ENCODE measurements around the gene ARMS2.

ARMS2 gene

GRCh38 chr10:122454071-122454470, 382 bp upstream of the ARMS2 start:
- no peak for DNase-seq

DNA sequence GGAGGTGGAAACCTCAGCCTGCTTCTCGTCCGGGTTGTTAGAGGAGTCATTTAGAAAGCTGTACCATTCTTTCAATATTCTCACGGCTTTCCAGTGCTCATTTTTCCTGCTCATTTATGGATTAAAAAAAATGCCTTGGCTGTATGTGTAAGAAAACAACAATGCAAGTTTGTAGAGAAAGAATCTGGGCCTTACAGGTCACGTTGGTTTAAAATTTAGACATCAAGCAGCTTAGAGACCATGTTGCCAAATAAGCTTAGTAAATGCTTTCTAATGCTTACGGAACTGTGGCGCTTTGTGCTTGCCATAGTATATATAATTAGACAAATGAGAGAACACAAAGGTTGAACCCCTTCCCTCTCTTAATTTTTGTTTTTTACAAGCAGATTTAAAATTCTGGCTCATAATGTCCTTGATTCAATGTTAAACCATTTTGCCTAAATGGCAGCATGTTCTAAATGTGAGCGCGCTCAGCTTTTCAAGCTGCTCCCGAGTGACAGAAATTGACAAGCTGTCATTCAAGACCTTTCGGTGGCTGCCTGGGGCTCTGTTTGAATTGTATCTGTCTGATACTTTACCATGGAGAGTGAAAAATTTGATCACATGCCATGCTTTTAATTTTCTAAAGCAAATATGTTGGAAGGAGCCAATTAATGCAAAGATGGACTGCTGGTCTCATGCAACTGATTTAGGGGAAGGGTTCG, 1.1 kb downstream of the ARMS2 start:
- DNase-seq: no peak

DNA sequence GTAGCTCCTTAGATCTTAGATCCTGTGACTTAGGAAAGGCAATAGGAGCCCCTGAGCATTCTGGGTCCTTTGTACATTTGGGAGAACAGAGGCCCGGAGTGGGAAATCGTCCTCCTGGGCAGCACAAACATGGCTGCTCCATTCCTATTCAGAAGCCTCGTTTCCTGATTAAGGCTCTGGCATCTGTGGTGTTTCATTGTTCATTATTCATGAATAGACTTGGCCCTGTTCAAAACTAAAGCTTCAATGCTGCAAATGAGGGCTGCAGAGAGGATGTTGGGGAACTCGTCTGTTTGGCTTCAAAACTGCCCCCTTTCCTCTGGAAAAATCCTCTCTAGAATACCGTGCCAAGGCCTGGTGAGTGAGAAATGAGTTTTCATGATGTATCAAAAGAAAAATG, 3.5 kb downstream of the ARMS2 start:
- no peak for DNase-seq

DNA sequence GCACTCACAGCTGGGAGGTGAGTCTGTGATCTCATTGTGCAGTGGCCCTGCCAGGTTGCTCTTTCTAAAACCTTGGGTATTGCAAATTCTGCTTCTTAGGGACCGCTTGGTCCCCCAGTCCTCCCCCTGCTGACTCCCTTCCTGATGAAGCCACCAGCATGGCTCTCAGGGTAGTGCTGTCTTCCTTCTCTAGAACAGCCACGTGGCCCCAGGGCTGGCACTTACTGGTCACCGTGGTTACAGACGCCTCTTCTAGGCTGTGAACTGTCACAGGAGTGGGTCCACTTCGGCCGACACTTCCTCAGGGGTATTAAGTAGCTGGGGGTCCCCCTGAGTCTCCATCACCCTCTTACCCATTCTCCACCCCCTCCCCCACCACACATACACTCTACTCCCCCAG, 4.2 kb downstream of the ARMS2 start:
- DNase-seq: no peak

DNA sequence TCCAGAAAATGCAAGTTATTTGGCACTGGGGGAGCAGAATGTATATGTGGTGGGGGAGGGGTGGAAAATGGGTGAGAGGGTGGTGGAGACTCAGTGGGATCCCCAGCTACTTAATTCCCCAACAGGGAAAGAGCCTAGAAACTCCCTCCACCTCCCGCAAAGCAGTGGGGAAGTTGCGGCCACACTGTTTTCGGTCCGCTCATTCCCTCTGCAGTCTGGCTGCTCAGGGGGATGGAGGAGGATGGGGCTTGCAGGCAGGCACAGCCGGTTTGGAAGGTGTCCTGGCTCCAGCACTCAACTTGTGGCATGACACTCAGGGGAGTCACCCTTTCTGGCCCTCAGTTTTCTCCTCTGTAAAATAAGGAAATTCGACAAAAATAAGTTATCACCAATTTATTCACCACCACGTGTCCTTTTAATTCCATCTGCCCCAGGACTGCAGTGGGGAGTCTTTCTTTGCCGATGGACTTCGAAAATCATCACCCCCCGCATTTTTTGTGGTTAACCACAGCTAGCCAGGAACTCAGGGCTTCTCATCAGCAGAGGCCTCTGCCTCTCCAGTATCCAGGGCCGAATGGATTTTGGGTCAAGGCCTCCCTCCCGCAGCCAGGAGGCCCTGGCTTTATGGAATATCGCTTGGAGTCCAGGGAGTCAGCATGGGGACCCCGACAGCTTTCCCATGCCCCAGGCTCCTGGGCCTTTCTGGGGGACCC, 5.3 kb downstream of the ARMS2 start:
- no peak for DNase-seq

DNA sequence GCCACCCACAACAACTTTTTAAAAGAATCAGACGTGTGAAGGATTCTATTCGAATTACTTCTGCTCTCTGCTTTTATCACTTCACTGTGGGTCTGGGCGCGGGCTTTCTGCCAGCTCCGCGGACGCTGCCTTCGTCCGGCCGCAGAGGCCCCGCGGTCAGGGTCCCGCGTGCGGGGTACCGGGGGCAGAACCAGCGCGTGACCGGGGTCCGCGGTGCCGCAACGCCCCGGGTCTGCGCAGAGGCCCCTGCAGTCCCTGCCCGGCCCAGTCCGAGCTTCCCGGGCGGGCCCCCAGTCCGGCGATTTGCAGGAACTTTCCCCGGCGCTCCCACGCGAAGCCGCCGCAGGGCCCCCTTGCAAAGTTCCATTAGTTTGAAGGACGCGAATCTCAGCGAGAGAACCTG, 6.4 kb downstream of the ARMS2 start:
- no peak for DNase-seq

DNA sequence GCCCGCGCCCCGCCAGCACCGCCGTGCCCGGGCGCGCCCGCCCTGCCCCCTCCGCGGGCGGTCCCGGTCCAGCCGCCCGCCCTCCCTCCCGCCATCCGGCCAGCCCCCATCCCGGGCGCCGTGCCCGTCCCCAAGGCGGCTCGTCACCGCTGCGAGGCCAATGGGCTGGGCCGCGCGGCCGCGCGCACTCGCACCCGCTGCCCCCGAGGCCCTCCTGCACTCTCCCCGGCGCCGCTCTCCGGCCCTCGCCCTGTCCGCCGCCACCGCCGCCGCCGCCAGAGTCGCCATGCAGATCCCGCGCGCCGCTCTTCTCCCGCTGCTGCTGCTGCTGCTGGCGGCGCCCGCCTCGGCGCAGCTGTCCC, 6.9 kb downstream of the ARMS2 start, which contains the start of gene HTRA1:
HTRA1 (plus strand) TSS at position 187 of the 362 bp plus-strand sequence; CDS start at position 287, 100 bp downstream.
- no peak for DNase-seq

GRCh38 chr10:122461729-122462532, 7.5 kb downstream of the ARMS2 start:
- no peak for DNase-seq

DNA sequence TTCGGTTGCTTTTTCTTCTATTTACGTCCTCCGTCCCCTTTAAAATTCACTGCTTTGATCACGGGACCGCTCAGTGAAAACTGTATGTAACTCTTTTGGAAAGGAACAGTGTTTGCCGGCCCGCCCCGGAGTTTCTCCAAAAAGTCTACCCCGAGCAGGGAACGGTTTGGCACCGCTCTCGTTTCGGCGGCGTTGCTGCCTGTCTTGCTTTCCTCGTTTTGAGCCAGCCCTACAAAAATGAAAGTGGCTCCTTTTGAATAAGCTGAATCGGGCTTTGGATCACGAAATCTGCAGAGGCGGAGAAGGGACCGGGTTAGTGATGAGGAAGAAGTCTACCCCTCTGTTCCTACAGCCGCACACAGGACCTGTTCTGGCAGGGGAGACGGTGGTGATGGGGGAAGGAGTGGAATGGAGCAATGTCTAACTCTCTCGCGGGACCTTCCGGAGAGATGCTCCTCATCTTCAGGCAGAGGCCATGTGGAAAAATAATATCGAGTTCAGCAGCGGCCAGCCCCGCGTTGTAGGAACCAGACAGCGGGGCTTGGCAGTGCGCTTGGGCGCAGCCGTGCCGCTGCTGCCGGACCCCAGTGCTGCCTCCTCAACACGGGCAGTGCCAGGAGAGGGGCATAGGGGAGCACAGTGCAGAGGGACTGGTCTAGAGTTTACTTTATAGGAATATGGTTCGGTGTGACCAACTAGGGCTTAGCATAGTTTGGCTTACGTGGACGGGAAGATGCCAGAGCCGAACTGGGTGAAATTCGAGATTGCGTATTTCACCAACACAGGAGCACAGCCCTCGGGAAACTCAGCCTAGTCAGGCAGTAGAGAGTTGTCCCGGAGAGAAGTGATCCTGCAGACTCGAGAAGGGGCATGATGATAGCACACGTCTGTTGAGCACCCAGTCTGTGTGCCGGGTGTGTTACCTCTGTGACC, 8.3 kb downstream of the ARMS2 start:
- DNase-seq: no peak

DNA sequence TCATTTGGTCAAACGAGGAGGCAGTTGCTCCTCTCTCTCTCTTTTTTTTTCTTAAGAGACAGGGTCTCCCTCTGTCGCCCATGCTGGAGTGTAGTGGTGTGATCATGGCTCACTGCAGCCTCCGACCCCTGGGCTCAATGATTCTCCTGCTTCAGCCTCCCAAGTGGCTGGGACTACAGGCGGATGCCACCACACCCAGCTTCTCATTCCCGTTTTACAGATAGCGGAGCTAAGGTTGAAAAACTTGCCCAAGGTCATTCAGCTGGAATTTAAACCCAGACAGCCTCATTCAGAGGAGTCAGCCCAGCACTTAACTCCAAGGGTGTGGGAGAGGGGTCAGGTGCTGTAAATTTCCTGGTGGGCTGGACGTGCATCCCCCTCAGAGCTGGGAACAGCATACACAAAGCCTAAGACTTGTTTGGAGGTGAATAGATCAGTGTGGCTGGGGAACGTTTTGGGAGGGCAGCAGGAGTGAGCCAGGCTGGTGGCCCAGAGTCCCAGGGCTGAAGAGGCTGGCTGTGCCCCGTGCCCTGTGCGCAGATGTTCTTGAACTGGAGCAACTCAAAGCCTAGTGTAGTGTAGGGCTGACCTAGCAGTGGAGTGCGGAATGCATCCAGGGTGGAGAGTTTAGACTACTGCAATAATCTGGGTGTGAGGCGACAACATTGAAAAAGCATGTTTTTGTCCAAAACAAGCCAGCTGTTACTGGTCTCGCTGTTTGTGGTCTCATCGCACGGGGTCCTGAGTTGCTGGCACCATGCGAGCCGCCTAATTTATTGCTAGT, 9.2 kb downstream of the ARMS2 start:
- no peak for DNase-seq

GRCh38 chr10:122464250-122464510, 9.7 kb downstream of the ARMS2 start:
- DNase-seq: no peak

DNA sequence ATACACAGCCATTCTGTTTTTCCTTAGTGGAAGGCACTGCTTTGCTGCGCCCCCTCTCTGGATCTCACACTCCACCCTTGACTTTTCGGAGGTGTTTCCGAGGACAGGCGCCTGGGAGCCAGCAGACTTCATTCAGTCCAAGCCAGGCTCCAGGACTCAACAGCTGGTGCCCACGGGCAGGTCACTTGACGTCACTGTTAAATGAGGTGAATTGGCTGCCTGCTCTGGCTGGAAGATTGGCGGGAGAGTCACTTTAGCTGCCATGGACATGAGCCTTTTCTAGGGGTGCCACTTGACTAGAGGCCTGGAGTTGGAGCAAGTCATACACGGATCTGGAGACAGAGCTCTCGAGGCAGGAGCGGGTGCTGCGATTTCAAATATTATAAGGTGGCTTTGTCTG, 10.1 kb downstream of the ARMS2 start:
- DNase-seq: no peak

DNA sequence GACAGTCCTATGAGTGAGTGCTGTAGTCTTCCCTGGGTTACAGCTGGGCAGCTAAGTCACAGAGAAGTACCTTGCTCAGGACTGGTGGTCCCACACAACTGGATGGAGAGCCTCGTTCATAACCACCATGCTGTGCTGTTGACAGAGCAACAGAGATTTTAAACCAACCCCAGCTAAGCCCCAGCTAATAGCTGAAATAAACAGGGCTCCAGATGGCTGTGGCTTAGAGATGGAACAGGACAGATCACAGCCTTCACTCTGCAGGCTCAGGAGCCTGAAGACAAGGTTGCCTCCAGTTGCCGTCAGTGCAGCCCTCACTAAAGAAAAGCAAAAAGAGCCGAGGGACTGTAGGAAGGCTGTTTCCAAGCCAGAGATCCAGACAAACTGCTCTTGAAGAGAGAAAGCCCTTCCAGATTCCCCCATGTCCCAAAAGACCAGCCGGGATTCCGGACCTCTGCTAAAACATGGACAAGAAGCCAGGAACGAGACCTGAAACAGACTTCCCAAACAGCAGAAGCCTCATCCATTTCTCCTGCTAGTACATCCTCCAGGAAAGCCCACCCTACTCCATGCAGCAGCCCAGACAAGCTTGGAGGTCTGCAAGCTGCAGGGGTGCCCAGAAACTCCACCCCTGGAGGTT, 11.1 kb downstream of the ARMS2 start:
- DNase-seq: no peak

DNA sequence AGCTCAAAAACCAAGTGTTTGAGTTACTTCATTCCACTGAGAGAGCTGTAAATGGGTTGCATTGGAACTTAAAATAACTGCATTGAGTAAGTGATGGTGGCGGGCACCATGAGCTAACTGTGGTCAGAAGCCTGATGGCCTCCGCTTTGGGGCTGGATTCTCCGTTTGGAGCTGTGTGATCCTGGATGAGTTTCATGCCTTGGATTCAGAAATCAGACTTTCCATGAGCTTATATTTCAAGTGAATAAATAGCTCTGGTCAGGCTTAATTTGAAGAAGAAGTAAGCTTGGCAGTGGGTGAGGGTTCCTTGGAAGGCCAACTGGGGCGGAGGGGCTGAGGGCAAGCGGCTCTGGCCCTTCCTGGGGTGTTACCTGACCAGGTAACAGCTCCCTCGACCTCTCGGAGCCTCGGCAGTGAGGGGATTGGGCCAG, 12.5 kb downstream of the ARMS2 start:
- DNase-seq: no peak

GRCh38 chr10:122467701-122468100, 13.2 kb downstream of the ARMS2 start:
- DNase-seq: no peak

DNA sequence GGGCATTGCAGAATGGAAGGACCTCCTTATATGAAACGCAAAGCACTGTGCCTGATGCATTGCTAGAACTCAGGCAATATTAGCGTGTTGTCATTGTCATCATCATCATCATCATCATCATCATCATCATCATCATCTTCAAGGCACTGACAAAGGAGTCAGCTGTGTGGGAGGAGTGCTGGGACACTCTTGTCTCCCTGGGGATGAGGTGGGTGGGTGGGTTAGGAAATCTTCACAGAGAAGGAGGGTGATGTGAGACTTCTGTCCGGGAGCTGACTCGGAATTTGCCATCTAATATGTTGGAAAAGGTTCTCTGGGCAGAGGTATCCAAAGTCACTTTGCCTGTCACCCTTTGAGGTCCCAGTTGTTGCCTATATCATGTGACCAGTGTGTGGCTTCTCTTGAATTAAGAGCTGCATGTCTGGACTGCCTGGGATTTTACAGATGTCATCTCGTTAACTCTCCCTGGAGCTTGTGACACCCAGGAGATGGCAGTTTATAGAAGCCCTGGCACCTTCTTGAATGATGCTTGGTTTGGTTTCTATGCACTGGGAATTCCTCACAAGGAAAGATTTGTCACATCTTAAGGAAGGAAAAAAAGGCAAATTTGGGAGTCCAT, 14.0 kb downstream of the ARMS2 start:
- peak; percentile 8 for DNase-seq

- DNase-seq: peak; percentile 5
Measured at GRCh38 chr10:122468926-122469781, 14.7 kb downstream of the ARMS2 start.

GRCh38 chr10:122469848-122470247, 15.4 kb downstream of the ARMS2 start:
- no peak for DNase-seq

GRCh38 chr10:122471531-122472177, 17.2 kb downstream of the ARMS2 start:
- DNase-seq: no peak

DNA sequence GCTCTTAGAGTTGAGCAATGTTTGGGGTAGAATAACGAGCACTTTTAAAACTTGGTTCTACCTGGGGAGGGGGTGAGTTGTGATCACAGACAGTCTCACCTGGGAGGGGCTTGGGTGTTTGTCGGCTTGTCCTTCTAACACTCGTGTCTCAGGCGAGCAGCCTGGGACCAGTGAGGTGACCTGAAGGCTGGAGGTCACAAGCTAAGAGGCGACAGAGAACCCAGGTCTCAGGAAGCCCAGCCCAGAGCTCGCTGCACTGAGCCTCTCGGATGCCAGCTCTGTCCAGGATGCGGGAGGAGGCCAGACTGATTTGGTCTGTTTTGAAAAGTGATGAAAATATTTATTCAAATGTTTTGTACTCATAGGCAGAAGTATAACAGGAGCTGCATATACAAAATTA, 18.7 kb downstream of the ARMS2 start:
- no peak for DNase-seq
